K562 (cell line): ENCODE data around the gene CMSS1.

Experiments used
- ARID4B ChIP-seq: sonication (generic); formaldehyde crosslinking; IDR thresholded peaks from 2 replicates; pipeline ENCODE4 v1.8.0; 2022; ENCODE audit warnings: mild to moderate bottlenecking, missing genetic modification reagents
- CTCF ChIP-seq, 3 experiments: IDR thresholded peaks in 2 of 3; conservative IDR thresholded peaks in 1 of 3; 2 replicates each; pipeline ENCODE4 v1.5.1; 2011 to 2012; ENCODE audit warnings: low read length in 3 of 3, mild to moderate bottlenecking in 3 of 3, control low read depth in 2 of 3, improper control_type of control experiment in 1 of 3, inconsistent platforms in 1 of 3, low read depth in 1 of 3, mixed read lengths in 1 of 3, moderate library complexity in 1 of 3; ENCODE audit not compliant: insufficient read depth in 2 of 3
- EGR1 ChIP-seq: fragments of 450-650 bp; conservative IDR thresholded peaks from 2 replicates; pipeline ENCODE4 v1.6.1; 2017; ENCODE audit warnings: mild to moderate bottlenecking
- EP300 ChIP-seq: IDR thresholded peaks from 2 replicates; pipeline ENCODE4 v1.6.1; 2012; ENCODE audit warnings: low read length, improper control_type of control experiment
- FOSL1 ChIP-seq: fragments of 200-800 bp; sonication (Bioruptor generic); conservative IDR thresholded peaks from 2 replicates; pipeline ENCODE4 v1.6.1; 2016; ENCODE audit warnings: missing genetic modification characterization, missing compliant biosample characterization
- GABPB2 ChIP-seq: fragments of 250-450 bp; sonication (Bioruptor Pico); conservative IDR thresholded peaks from 2 replicates; pipeline ENCODE4 v1.5.1; 2021; ENCODE audit warnings: mild to moderate bottlenecking
- HCFC1 ChIP-seq: IDR thresholded peaks from 2 replicates; pipeline ENCODE4 v1.6.1; 2012; ENCODE audit warnings: low read depth, low read length, improper control_type of control experiment
- JUND ChIP-seq, 2 experiments: IDR thresholded peaks; 2 replicates in 1 of 2; 3 replicates in 1 of 2; pipeline ENCODE4 v1.6.1; 2011; ENCODE audit warnings: borderline replicate concordance in 2 of 2, low read depth in 2 of 2, low read length in 2 of 2, improper control_type of control experiment in 1 of 2, missing biosample characterization in 1 of 2, missing genetic modification characterization in 1 of 2, missing genetic modification reagents in 1 of 2
- MYC ChIP-seq, 2 experiments: fragments of 250-450 bp in 1 of 2; sonication (Bioruptor Pico) in 1 of 2; IDR thresholded peaks; 2 replicates each; pipeline versions ENCODE4 v1.5.1 to v1.6.1; 2012 to 2021; ENCODE audit warnings: low read depth in 2 of 2, borderline replicate concordance in 1 of 2, improper control_type of control experiment in 1 of 2, low read length in 1 of 2, mild to moderate bottlenecking in 1 of 2, moderate library complexity in 1 of 2
- RAD21 ChIP-seq, 2 experiments: fragments of 250-450 bp in 1 of 2; fragments of 450-650 bp in 1 of 2; sonication (Bioruptor Pico) in 1 of 2; formaldehyde crosslinking in 1 of 2; IDR thresholded peaks in 1 of 2; conservative IDR thresholded peaks in 1 of 2; 2 replicates each; pipeline versions ENCODE4 v1.4.0 to v1.8.0; 2020 to 2022; ENCODE audit warnings: mild to moderate bottlenecking in 2 of 2, moderate library complexity in 1 of 2
- REST ChIP-seq, 2 experiments: fragments of 450-650 bp; formaldehyde crosslinking in 1 of 2; IDR thresholded peaks; 2 replicates each; pipeline versions ENCODE4 v1.4.0 to v1.6.1; 2014 to 2020; ENCODE audit warnings: mild to moderate bottlenecking in 2 of 2, borderline replicate concordance in 1 of 2, low read depth in 1 of 2
- TAF15 ChIP-seq: fragments of 200-400 bp; formaldehyde crosslinking; IDR thresholded peaks from 2 replicates; pipeline ENCODE4 v1.6.1; 2017; ENCODE audit warnings: mild to moderate bottlenecking, low read depth, low read length, moderate library complexity
- ZBTB26 ChIP-seq: fragments of 450-650 bp; formaldehyde crosslinking; IDR thresholded peaks from 2 replicates; pipeline ENCODE4 v1.4.0; 2022; ENCODE audit warnings: missing genetic modification characterization
- ZNF133 ChIP-seq: fragments of 250-450 bp; sonication (Bioruptor Pico); IDR thresholded peaks from 2 replicates; pipeline ENCODE4 v1.4.0; 2020; ENCODE audit warnings: mild to moderate bottlenecking

- TF ChIP-seq MYC (IDR thresholded peaks at IDR 0.05; ENCODE audit: low read depth, low read length) (no peak), MYC (CRISPR knock-in tag; IDR thresholded peaks at IDR 0.05; ENCODE audit: borderline replicate concordance, low read depth) (no peak), FOSL1 (tag) (no peak), CTCF (IDR thresholded peaks at IDR 0.05 in 2 of 3, conservative IDR thresholded peaks at IDR 0.05 in 1 of 3; ENCODE audit: insufficient read depth in 2 of 3, low read depth in 1 of 3, low read length in 3 of 3) (no peak), ARID4B (CRISPR knock-in tag) (no peak), ZBTB26 (no peak), EGR1 (no peak), GABPB2 (CRISPR knock-in tag) (no peak), EP300 (no peak), REST (IDR thresholded peaks at IDR 0.05; ENCODE audit: borderline replicate concordance) (no peak), REST (CRISPR knock-in tag; IDR thresholded peaks at IDR 0.05; ENCODE audit: low read depth) (no peak), TAF15 (no peak), HCFC1 (no peak), RAD21 (CRISPR knock-in tag; conservative IDR thresholded peaks at IDR 0.05 in 1 of 2, IDR thresholded peaks at IDR 0.05 in 1 of 2) (no peak), JUND (IDR thresholded peaks at IDR 0.05; ENCODE audit: borderline replicate concordance, low read depth, low read length) (no peak), JUND (tag; IDR thresholded peaks at IDR 0.05; ENCODE audit: borderline replicate concordance, low read depth, low read length) (no peak), ZNF133 (CRISPR knock-in tag) (no peak)
Observed at GRCh38 chr3:99795573-99795972, 22.1 kb upstream of the CMSS1 start.
